ENCODE results near the gene EYA4.

Gene EYA4

GRCh38 chr6:133407320-133408100, 166.4 kb downstream of the EYA4 start:
- in situ Hi-C loops (cut with HindIII; ENCODE audit: low pct_unique_long_range_greater_than_20kb, low sequenced_read_pairs), result no loop called here
- no peak for TF ChIP-seq JUND (IDR thresholded peaks at IDR 0.05; ENCODE audit: low read depth)

GRCh38 chr6:133408132-133408531, 167.0 kb downstream of the EYA4 start:
- in situ Hi-C loops (cut with HindIII; ENCODE audit: low pct_unique_long_range_greater_than_20kb, low sequenced_read_pairs), result no loop called here
- TF ChIP-seq JUND (IDR thresholded peaks at IDR 0.05; ENCODE audit: low read depth), result no peak
- no peak for DNase-seq (ENCODE audit: low read depth in 1 of 2, low spot score in 1 of 2)

More at GRCh38 chr6:133407320-133408100, 166.4 kb downstream of the EYA4 start:
- no peak for DNase-seq (ENCODE audit: low read depth in 1 of 2, low spot score in 1 of 2)

- no peak for TF ChIP-seq JUND (IDR thresholded peaks at IDR 0.05; ENCODE audit: low read depth)
- no peak for DNase-seq (ENCODE audit: low read depth in 1 of 2, low spot score in 1 of 2)
- in situ Hi-C loops (cut with HindIII; ENCODE audit: low pct_unique_long_range_greater_than_20kb, low sequenced_read_pairs), result no loop called here
Observed at GRCh38 chr6:133408543-133408942, 167.4 kb downstream of the EYA4 start.

- no peak for TF ChIP-seq JUND (IDR thresholded peaks at IDR 0.05; ENCODE audit: low read depth)
- DNase-seq (ENCODE audit: low read depth in 1 of 2, low spot score in 1 of 2), result no peak
- in situ Hi-C loops (cut with HindIII; ENCODE audit: low pct_unique_long_range_greater_than_20kb, low sequenced_read_pairs), result no loop called here
Observed at GRCh38 chr6:133410638-133411435, 169.7 kb downstream of the EYA4 start.

GRCh38 chr6:133411757-133412156, 170.6 kb downstream of the EYA4 start:
- no peak for TF ChIP-seq JUND (IDR thresholded peaks at IDR 0.05; ENCODE audit: low read depth)
- no peak for DNase-seq (ENCODE audit: low read depth in 1 of 2, low spot score in 1 of 2)
- in situ Hi-C loops (cut with HindIII; ENCODE audit: low pct_unique_long_range_greater_than_20kb, low sequenced_read_pairs), result no loop called here

GRCh38 chr6:133415262-133415661, 174.1 kb downstream of the EYA4 start:
- DNase-seq (ENCODE audit: low read depth in 1 of 2, low spot score in 1 of 2), result no peak
- in situ Hi-C loops (cut with HindIII; ENCODE audit: low pct_unique_long_range_greater_than_20kb, low sequenced_read_pairs), result no loop called here
- no peak for TF ChIP-seq JUND (IDR thresholded peaks at IDR 0.05; ENCODE audit: low read depth)

- TF ChIP-seq JUND (IDR thresholded peaks at IDR 0.05; ENCODE audit: low read depth), result no peak
- in situ Hi-C loops (cut with HindIII; ENCODE audit: low pct_unique_long_range_greater_than_20kb, low sequenced_read_pairs), result no loop called here
- no peak for DNase-seq (ENCODE audit: low read depth in 1 of 2, low spot score in 1 of 2)
Observed at GRCh38 chr6:133418108-133418507, 177.0 kb downstream of the EYA4 start.

GRCh38 chr6:133423242-133423641, 182.1 kb downstream of the EYA4 start:
- TF ChIP-seq JUND (IDR thresholded peaks at IDR 0.05; ENCODE audit: low read depth), result no peak
- in situ Hi-C loops (cut with HindIII; ENCODE audit: low pct_unique_long_range_greater_than_20kb, low sequenced_read_pairs), result no loop called here
- no peak for DNase-seq (ENCODE audit: low read depth in 1 of 2, low spot score in 1 of 2)

- DNase-seq (ENCODE audit: low read depth in 1 of 2, low spot score in 1 of 2), result no peak
- no peak for TF ChIP-seq JUND (IDR thresholded peaks at IDR 0.05; ENCODE audit: low read depth)
- in situ Hi-C loops (cut with HindIII; ENCODE audit: low pct_unique_long_range_greater_than_20kb, low sequenced_read_pairs), result no loop called here
Observed at GRCh38 chr6:133424359-133424758, 183.2 kb downstream of the EYA4 start.

GRCh38 chr6:133426038-133426437, 184.9 kb downstream of the EYA4 start:
- TF ChIP-seq JUND (IDR thresholded peaks at IDR 0.05; ENCODE audit: low read depth), result no peak
- no peak for DNase-seq (ENCODE audit: low read depth in 1 of 2, low spot score in 1 of 2)
- in situ Hi-C loops (cut with HindIII; ENCODE audit: low pct_unique_long_range_greater_than_20kb, low sequenced_read_pairs), result no loop called here

GRCh38 chr6:133428295-133428694, 187.1 kb downstream of the EYA4 start:
- TF ChIP-seq JUND (IDR thresholded peaks at IDR 0.05; ENCODE audit: low read depth), result no peak
- in situ Hi-C loops (cut with HindIII; ENCODE audit: low pct_unique_long_range_greater_than_20kb, low sequenced_read_pairs), result no loop called here

GRCh38 chr6:133430530-133430929, 189.4 kb downstream of the EYA4 start:
- in situ Hi-C loops (cut with HindIII; ENCODE audit: low pct_unique_long_range_greater_than_20kb, low sequenced_read_pairs), result no loop called here
- TF ChIP-seq JUND (IDR thresholded peaks at IDR 0.05; ENCODE audit: low read depth), result no peak
- DNase-seq (ENCODE audit: low read depth in 1 of 2, low spot score in 1 of 2), result no peak

More at GRCh38 chr6:133428295-133428694, 187.1 kb downstream of the EYA4 start:
- DNase-seq (ENCODE audit: low read depth in 1 of 2, low spot score in 1 of 2), result peak in 1 of 2 experiments; percentile 18

- in situ Hi-C loops (cut with HindIII; ENCODE audit: low pct_unique_long_range_greater_than_20kb, low sequenced_read_pairs), result no loop called here
- no peak for DNase-seq (ENCODE audit: low read depth in 1 of 2, low spot score in 1 of 2)
- no peak for TF ChIP-seq JUND (IDR thresholded peaks at IDR 0.05; ENCODE audit: low read depth)
Observed at GRCh38 chr6:133431031-133431430, 189.9 kb downstream of the EYA4 start.
